NCI-H2227 (cell line): ENCODE measurements around the gene SLC50A1.
A peak's percentile ranks its signal among the peaks of the same experiment; 100 is the strongest.
"Not testable (repeated sequence)": the region's sequence is repeated elsewhere in the genome, so short reads cannot be mapped to it uniquely, and the experiment has no call there.

Source experiments
- DNase-seq: peaks from one replicate; lab custom pipeline; 2025; ENCODE audit not compliant: unreplicated experiment; lab: John Stamatoyannopoulos, UW

Gene SLC50A1

GRCh38 chr1:155116113-155116764 lies 19.4 kb upstream of the SLC50A1 start:
- DNase-seq: no peak

GRCh38 chr1:155117610-155118009 lies 18.0 kb upstream of the SLC50A1 start:
- DNase-seq: no peak

GRCh38 chr1:155118090-155118489 lies 17.6 kb upstream of the SLC50A1 start:
- not testable (repeated sequence) for DNase-seq

- no peak for DNase-seq
Observed at GRCh38 chr1:155120253-155120652, 15.4 kb upstream of the SLC50A1 start.

GRCh38 chr1:155121249-155121648 lies 14.4 kb upstream of the SLC50A1 start:
- DNase-seq: no peak

- no peak for DNase-seq
Observed at GRCh38 chr1:155122308-155122707, 13.3 kb upstream of the SLC50A1 start.

- no peak for DNase-seq
Observed at GRCh38 chr1:155123801-155124200, 11.9 kb upstream of the SLC50A1 start.

GRCh38 chr1:155124503-155125463 lies 10.9 kb upstream of the SLC50A1 start:
- DNase-seq: no peak

GRCh38 chr1:155125511-155125945 lies 10.1 kb upstream of the SLC50A1 start:
- DNase-seq: no peak

- peak; percentile 77 for DNase-seq
Observed at GRCh38 chr1:155125946-155126555, 9.6 kb upstream of the SLC50A1 start.

- DNase-seq: peak; percentile 73
Observed at GRCh38 chr1:155126556-155127104, 9.0 kb upstream of the SLC50A1 start.

GRCh38 chr1:155127105-155127966 lies 8.3 kb upstream of the SLC50A1 start, which contains the start of gene EFNA1:
TSS of gene EFNA1 (plus strand) at chr1:155127876. CDS start at chr1:155127978, 102 bp downstream.
- peak; percentile 75 for DNase-seq

- DNase-seq: no peak
Observed at GRCh38 chr1:155127967-155128754, 7.5 kb upstream of the SLC50A1 start.

GRCh38 chr1:155128755-155129473 lies 6.7 kb upstream of the SLC50A1 start:
- no peak for DNase-seq

GRCh38 chr1:155130272-155131006 lies 5.2 kb upstream of the SLC50A1 start:
- DNase-seq: peak; percentile 36

GRCh38 chr1:155131285-155131684 lies 4.4 kb upstream of the SLC50A1 start:
- DNase-seq: no peak

- no peak for DNase-seq
Observed at GRCh38 chr1:155131856-155132255, 3.8 kb upstream of the SLC50A1 start.

- no peak for DNase-seq
Observed at GRCh38 chr1:155133799-155134281, 1.8 kb upstream of the SLC50A1 start.
